IMR-90 (cell line): ENCODE data around the gene AK3. TPM values are rescaled to one million over a fixed set of nuclear protein-coding genes. Genes with fewer than 3 reads are reported as not detected.

Experiments
- ATAC-seq: fragments of 200-7000 bp; cut with Tn5 transposase; 2 replicates; pipeline ENCODE4 v1.9.1; 2020; ENCODE audit warnings: low read depth, mild to moderate bottlenecking, moderate library complexity
- BruUV-seq: library from RNA; stranded (reverse); fragments of 400-500 nt; replicated peaks from 2 replicates; lab custom pipeline; 2021; lab: Mats Ljungman, UMichigan
- CTCF ChIA-PET: fragments of 300-600 bp; formaldehyde crosslinking; extraction: SDS; loops from one replicate; lab custom pipeline; 2021; ENCODE audit warnings: antibody characterized with exemption; lab: Yijun Ruan, JAX
- POLR2A ChIA-PET: fragments of 300-600 bp; sonication (Branson Sonifier 250); formaldehyde crosslinking; loops from one replicate; lab custom pipeline; 2022; ENCODE audit warnings: antibody characterized with exemption; ENCODE audit not compliant: unreplicated experiment; lab: Charles Lee
- DNase-seq: peaks from one replicate; pipeline ENCODE4 v3.0.0; 2013
- H2AFZ ChIP-seq: replicated peaks from 2 replicates; pipeline ENCODE3; 2013; ENCODE audit warnings: low read length, mild to moderate bottlenecking; ENCODE audit not compliant: poor library complexity
- H2AK5ac ChIP-seq: 2 replicates; pipeline ENCODE4 v1.6.1; 2013; ENCODE audit warnings: low read depth, low read length, inconsistent platforms
- H2AK9ac ChIP-seq: replicated peaks from 2 replicates; pipeline ENCODE3; 2013; ENCODE audit warnings: mild to moderate bottlenecking, low read depth, low read length, moderate library complexity; ENCODE audit not compliant: poor library complexity
- H2BK120ac ChIP-seq: 2 replicates; pipeline ENCODE4 v1.6.1; 2013; ENCODE audit warnings: low read depth, low read length, inconsistent platforms
- H2BK15ac ChIP-seq: 3 replicates; pipeline ENCODE4 v1.6.1; 2013; ENCODE audit warnings: low read depth, low read length, inconsistent platforms
- H2BK20ac ChIP-seq: 2 replicates; pipeline ENCODE4 v1.6.1; 2013; ENCODE audit warnings: low read depth, mild to moderate bottlenecking, inconsistent platforms, low read length, moderate library complexity
- H2BK5ac ChIP-seq: 2 replicates; pipeline ENCODE4 v1.6.1; 2013; ENCODE audit warnings: mild to moderate bottlenecking, low read depth, low read length, inconsistent platforms; ENCODE audit not compliant: poor library complexity, severe bottlenecking
- H3K14ac ChIP-seq: replicated peaks from 2 replicates; pipeline ENCODE4 v1.6.1; 2013; ENCODE audit warnings: low read depth, low read length, inconsistent platforms
- H3K18ac ChIP-seq: 2 replicates; pipeline ENCODE4 v1.6.1; 2013; ENCODE audit warnings: low read depth, low read length, control low read depth
- H3K23ac ChIP-seq: 2 replicates; pipeline ENCODE4 v1.6.1; 2013; ENCODE audit warnings: low read depth, low read length, inconsistent platforms
- H3K27ac ChIP-seq: 2 replicates; pipeline ENCODE4 v1.5.1; 2013; ENCODE audit warnings: mild to moderate bottlenecking, control low read depth, low read length; ENCODE audit not compliant: insufficient read depth
- H3K27me3 ChIP-seq: 2 replicates; pipeline ENCODE4 v1.6.1; 2013; ENCODE audit warnings: low read length; ENCODE audit not compliant: control insufficient read depth, insufficient read depth
- H3K36me3 ChIP-seq: 2 replicates; pipeline ENCODE4 v1.6.1; 2013; ENCODE audit warnings: low read length, mixed read lengths; ENCODE audit not compliant: control insufficient read depth, insufficient read depth
- H3K4ac ChIP-seq: 2 replicates; pipeline ENCODE4 v1.6.1; 2013; ENCODE audit warnings: low read depth, low read length, inconsistent platforms
- H3K4me1 ChIP-seq: 2 replicates; pipeline ENCODE4 v1.6.1; 2013; ENCODE audit warnings: low read length, mixed read lengths; ENCODE audit not compliant: control insufficient read depth, insufficient read depth
- H3K4me2 ChIP-seq: 2 replicates; pipeline ENCODE4 v1.6.1; 2013; ENCODE audit warnings: low read depth, mild to moderate bottlenecking, control low read depth, low read length, moderate library complexity
- H3K4me3 ChIP-seq: 2 replicates; pipeline ENCODE4 v1.5.1; 2013; ENCODE audit warnings: low read depth, mild to moderate bottlenecking, control low read depth, low read length, moderate library complexity; ENCODE audit not compliant: insufficient read depth
- H3K56ac ChIP-seq: 2 replicates; pipeline ENCODE4 v1.6.1; 2013; ENCODE audit warnings: low read length, inconsistent platforms; ENCODE audit not compliant: insufficient read depth; ENCODE audit errors: extremely low read depth
- H3K79me1 ChIP-seq, 2 experiments: 2 replicates each; pipeline ENCODE4 v1.6.1; 2013; ENCODE audit warnings: low read length in 2 of 2, inconsistent platforms in 1 of 2, low read depth in 1 of 2
- H3K9ac ChIP-seq: 2 replicates; pipeline ENCODE4 v1.6.1; 2013; ENCODE audit warnings: low read depth, low read length, control low read depth
- H3K9me1 ChIP-seq: 2 replicates; pipeline ENCODE4 v1.6.1; 2013; ENCODE audit warnings: low read length, inconsistent platforms; ENCODE audit not compliant: insufficient read depth
- H3K9me3 ChIP-seq: 2 replicates; pipeline ENCODE4 v1.6.1; 2013; ENCODE audit warnings: low read length; ENCODE audit not compliant: control insufficient read depth, insufficient read depth
- H4K20me1 ChIP-seq: 2 replicates; pipeline ENCODE4 v1.6.1; 2013; ENCODE audit warnings: low read length, inconsistent platforms; ENCODE audit not compliant: insufficient read depth
- H4K5ac ChIP-seq: 2 replicates; pipeline ENCODE4 v1.6.1; 2013; ENCODE audit warnings: mild to moderate bottlenecking, low read depth, low read length, control low read depth
- H4K8ac ChIP-seq, 2 experiments: 2 replicates each; pipeline ENCODE4 v1.6.1; 2013; ENCODE audit warnings: low read depth in 2 of 2, low read length in 2 of 2, control low read depth in 1 of 2, inconsistent platforms in 1 of 2
- H4K91ac ChIP-seq: 2 replicates; pipeline ENCODE4 v1.6.1; 2013; ENCODE audit warnings: low read depth, low read length, inconsistent platforms; ENCODE audit not compliant: insufficient read depth
- CEBPB ChIP-seq: IDR thresholded peaks from 2 replicates; pipeline ENCODE4 v1.6.1; 2012; ENCODE audit warnings: low read depth, low read length, improper control_type of control experiment
- CHD1 ChIP-seq: IDR thresholded peaks from 2 replicates; pipeline ENCODE4 v1.6.1; 2012; ENCODE audit warnings: low read depth, low read length, improper control_type of control experiment
- CTCF ChIP-seq: conservative IDR thresholded peaks from 2 replicates; pipeline ENCODE4 v1.5.1; 2012; ENCODE audit warnings: mild to moderate bottlenecking, low read depth, low read length, improper control_type of control experiment
- MAFK ChIP-seq: IDR thresholded peaks from 2 replicates; pipeline ENCODE4 v1.6.1; 2012; ENCODE audit warnings: low read depth, low read length, improper control_type of control experiment
- NFE2L2 ChIP-seq: fragments of 150-350 bp; IDR thresholded peaks from 2 replicates; pipeline ENCODE4 v1.6.1; 2016; ENCODE audit warnings: low read depth, mild to moderate bottlenecking, low read length
- POLR2A ChIP-seq: IDR thresholded peaks from 2 replicates; pipeline ENCODE4 v1.6.1; 2012; ENCODE audit warnings: mild to moderate bottlenecking, low read depth, low read length
- WGBS, 2 experiments: methylation state at CpG; one replicate each; pipeline versions ENCODE4 v1.1.5 to v1.1.7; 2013; ENCODE audit warnings: missing lambda C conversion rate in 2 of 2; ENCODE audit not compliant: insufficient read length in 1 of 2; ENCODE audit errors: extremely low coverage in 2 of 2; 5-methylcytosine and 5-hydroxymethylcytosine counted together
- dilution Hi-C: fragments of 300-500 bp; cut with HindIII; formaldehyde crosslinking; loops from one replicate; pipeline ENCODE4 v1.14.3; 2018; ENCODE audit warnings: low sequenced_read_pairs; ENCODE audit not compliant: unreplicated experiment
- in situ Hi-C: fragments of 300-500 bp; cut with MboI; formaldehyde crosslinking; loops from 3 replicates; pipeline ENCODE4 v1.14.3; 2019; ENCODE audit warnings: low sequenced_read_pairs, inconsistent platforms, mixed read lengths
- intact Hi-C: fragments of 100-400 bp; cut with micrococcal nuclease; formaldehyde crosslinking; loops from 2 replicates; pipeline ENCODE4 v1.10.0; 2022
- polyA plus RNA-seq, 3 experiments: library from polyadenylated mRNA; depleted of rRNA; stranded (reverse); fragments of >200 nt; gene quantifications; 2 replicates each; pipeline ENCODE4 v1.2.3, GENCODE V29; 2012; ENCODE audit warnings: low replicate concordance in 1 of 3
- total RNA-seq: library from RNA; depleted of rRNA; stranded (reverse); fragments of >200 nt; gene quantifications from 2 replicates; pipeline ENCODE4 v1.2.3, GENCODE V29; 2012

The AK3 gene
- total and polyA plus RNA-seq, 2 of the 4 experiments (the other 2 are of a cell fraction): 24.7 to 26.2 TPM

- 92% methylated on average over 2 of the region's 3 CpGs; no CpG with 5 or more reads in 1 of the 2 experiments for WGBS, 2 experiments
- Histone ChIP-seq H2AFZ (no peak overlapping the region), H3K14ac (no peak overlapping the region), H3K9me3 (no peaks in the 10 kb centered on the region), H4K20me1 (0 out of 2 replicates have a peak, but pooled peaks cover 3% of the 10 kb centered on the region), H2AK9ac (no peak overlapping the region), H4K91ac (no peak overlapping the region), H3K23ac (no peak overlapping the region), H3K36me3 (peaks cover 10% of the 10 kb centered on the region), H3K27ac (no peak overlapping the region), H3K9me1 (no peaks in the 10 kb centered on the region), H3K79me1 (peaks cover 8 to 14% of the 10 kb centered on the region in 2 experiments; a peak in 3 of 4 replicates), H2BK120ac (no peak overlapping the region), H3K27me3 (no peaks in the 10 kb centered on the region), H2BK20ac (no peak overlapping the region), H2BK5ac (no peak overlapping the region), H2BK15ac (no peak overlapping the region), H3K4me1 (peaks cover 3% of the 10 kb centered on the region; the same call in 1 of the 2 replicates), H2AK5ac (no peak overlapping the region), H3K9ac (no peak overlapping the region), H3K4ac (no peak overlapping the region), H4K5ac (no peak overlapping the region), H3K4me2 (no peak overlapping the region), H3K4me3 (no peak overlapping the region), H3K56ac (no peak overlapping the region), H4K8ac (no peak overlapping the region), H3K18ac (no peak overlapping the region)
- intact Hi-C loops (no loop called here), dilution Hi-C loops (no loop called here), in situ Hi-C loops (no loop called here)
- TF ChIP-seq CTCF (no peak), NFE2L2 (no peak), POLR2A (no peak), CEBPB (peak; percentile 85), MAFK (no peak), CHD1 (no peak)
- ChIA-PET POLR2A (no interaction called here), CTCF (no interaction called here)
- ATAC-seq (peak; percentile 32; the same call in 1 of the 2 replicates), DNase-seq (peak; percentile 10)
- no TSS peak for BruUV-seq
These were observed 40.9 kb downstream of the AK3 start for GRCh38 chr9:4700091-4700490.
